HFFc6 (cell line): ENCODE data around the gene NFATC4. TPM values are rescaled to one million over a fixed set of nuclear protein-coding genes. Genes with fewer than 3 reads are reported as not detected.
"Not testable (repeated sequence)": the region's sequence is repeated elsewhere in the genome, so short reads cannot be mapped to it uniquely, and the experiment has no call there.

Experiments
- DNase-seq: peaks from one replicate; pipeline ENCODE4 v3.0.0-alpha.2; 2018
- H3K27ac Mint-ChIP-seq: 2 replicates; pipeline ENCODE4 v1.8.0; 2020; ENCODE audit warnings: mild to moderate bottlenecking, mixed read lengths
- H3K27me3 Mint-ChIP-seq: 2 replicates; pipeline ENCODE4 v1.8.0; 2021; ENCODE audit warnings: mild to moderate bottlenecking, moderate library complexity, mixed read lengths; ENCODE audit not compliant: insufficient read depth
- H3K36me3 Mint-ChIP-seq: 2 replicates; pipeline ENCODE4 v1.8.0; 2021; ENCODE audit warnings: low read depth, mixed read lengths
- H3K4me1 Mint-ChIP-seq: 2 replicates; pipeline ENCODE4 v1.8.0; 2020; ENCODE audit warnings: low read depth, mixed read lengths
- H3K4me3 Mint-ChIP-seq: 2 replicates; pipeline ENCODE4 v1.8.0; 2020; ENCODE audit warnings: mild to moderate bottlenecking, moderate library complexity, mixed read lengths
- H3K9me3 Mint-ChIP-seq: 2 replicates; pipeline ENCODE4 v1.8.0; 2020; ENCODE audit warnings: mild to moderate bottlenecking, mixed read lengths
- CTCF ChIP-seq: fragments of 200-600 bp; sonication (generic); IDR thresholded peaks from 2 replicates; pipeline ENCODE4 v1.5.0; 2021; ENCODE audit warnings: antibody characterized with exemption, mild to moderate bottlenecking
- total RNA-seq, 6 experiments: library from RNA; stranded (reverse); fragmentation: NEBNext Ultra II Directional; extraction: Animal tissue kit (Norgen Biotek cat#: 25700); gene quantifications; 2 replicates in 1 of 6; 3 replicates in 5 of 6; pipeline ENCODE4 v1.2.3, GENCODE V29; 2021

NFATC4 gene
- total RNA-seq, 6 experiments from 2014 or later: 73.4 to 81.9 (median 77.2) TPM

- Mint-ChIP-seq H3K4me3 (no peak overlapping the region), H3K27me3 (peaks cover 15% of the 10 kb centered on the region), H3K27ac (no peak overlapping the region)
Observed at GRCh38 chr14:24325041-24325530, 42.9 kb upstream of the NFATC4 start.

GRCh38 chr14:24325963-24326362, 42.0 kb upstream of the NFATC4 start:
- H3K27me3 Mint-ChIP-seq: peaks cover 12% of the 10 kb centered on the region
- TF ChIP-seq CTCF: no peak
- H3K4me1 Mint-ChIP-seq: peaks cover 5% of the 10 kb centered on the region
- H3K9me3 Mint-ChIP-seq: no peaks in the 10 kb centered on the region
- H3K36me3 Mint-ChIP-seq: no peaks in the 10 kb centered on the region
- H3K4me3 Mint-ChIP-seq: no peak overlapping the region
- H3K27ac Mint-ChIP-seq: no peak overlapping the region
- DNase-seq: no peak

More at GRCh38 chr14:24325041-24325530, 42.9 kb upstream of the NFATC4 start:
- Mint-ChIP-seq H3K4me1 (peaks cover 5% of the 10 kb centered on the region), H3K9me3 (no peaks in the 10 kb centered on the region), H3K36me3 (no peaks in the 10 kb centered on the region)
- TF ChIP-seq CTCF: no peak
- DNase-seq: no peak

GRCh38 chr14:24327303-24327702, 40.7 kb upstream of the NFATC4 start:
- Mint-ChIP-seq H3K27me3 (peaks cover 12% of the 10 kb centered on the region), H3K27ac (no peak overlapping the region), H3K4me3 (no peak overlapping the region), H3K4me1 (peaks cover 10% of the 10 kb centered on the region), H3K9me3 (no peaks in the 10 kb centered on the region), H3K36me3 (no peaks in the 10 kb centered on the region)
- DNase-seq: no peak
- TF ChIP-seq CTCF: no peak

- H3K27me3 Mint-ChIP-seq: peaks cover 12% of the 10 kb centered on the region
- not testable (repeated sequence) for H3K36me3 Mint-ChIP-seq, H3K9me3 Mint-ChIP-seq, H3K4me3 Mint-ChIP-seq, H3K27ac Mint-ChIP-seq
- H3K4me1 Mint-ChIP-seq: peaks cover 12% of the 10 kb centered on the region
- DNase-seq: peak; percentile 52
- peak; percentile 77 for TF ChIP-seq CTCF
Observed at GRCh38 chr14:24327914-24328313, 40.1 kb upstream of the NFATC4 start.

- H3K27me3 Mint-ChIP-seq: peaks cover 10% of the 10 kb centered on the region
- no peaks in the 10 kb centered on the region for H3K9me3 Mint-ChIP-seq
- no peak overlapping the region for H3K27ac Mint-ChIP-seq
- TF ChIP-seq CTCF: no peak
- H3K4me1 Mint-ChIP-seq: peaks cover 10% of the 10 kb centered on the region
- no peak for DNase-seq
- H3K36me3 Mint-ChIP-seq: no peaks in the 10 kb centered on the region
- H3K4me3 Mint-ChIP-seq: no peak overlapping the region
Observed at GRCh38 chr14:24329073-24329663, 38.8 kb upstream of the NFATC4 start.
